ENCODE results near the gene TMC3.
A peak's percentile ranks its signal among the peaks of the same experiment; 100 is the strongest.

The TMC3 gene

DNA sequence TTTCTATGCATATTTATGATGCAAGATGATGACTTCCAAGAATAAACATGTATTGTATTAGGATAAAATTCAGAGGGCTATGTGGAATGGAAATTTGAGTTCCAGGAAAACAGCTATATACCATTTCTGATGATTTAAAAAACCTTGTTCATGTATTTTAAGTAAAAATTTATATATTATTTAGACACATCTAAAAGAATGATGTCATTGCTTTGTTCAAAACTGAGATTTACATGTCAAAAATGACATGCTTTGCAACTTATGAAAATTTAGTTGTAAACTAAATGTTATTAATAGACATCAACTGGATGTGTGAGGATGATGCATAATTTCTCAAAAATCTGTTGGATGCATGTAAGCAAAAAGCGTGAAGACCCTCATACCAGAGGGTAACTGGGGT, 52.3 kb downstream of the TMC3 start:
- DNase-seq = no peak

DNA sequence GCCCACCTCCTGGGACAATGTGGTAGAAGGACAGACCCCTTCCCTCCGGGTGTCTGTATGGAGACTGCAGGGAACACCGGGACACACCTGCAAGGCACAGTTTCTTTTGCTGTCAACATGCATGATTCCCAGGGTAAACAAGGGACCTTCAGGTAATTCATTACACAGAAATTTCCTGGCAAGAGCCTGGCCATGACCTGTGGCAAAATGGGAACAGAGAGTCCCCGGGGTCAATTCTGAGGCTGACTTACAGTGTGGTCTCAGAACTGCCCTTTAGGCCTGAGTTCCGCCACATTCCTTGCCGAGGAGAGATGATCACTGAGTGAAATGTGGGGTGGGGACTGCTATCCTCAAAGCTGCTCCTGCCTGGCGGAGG, 56.4 kb downstream of the TMC3 start:
- no peak for DNase-seq

DNA sequence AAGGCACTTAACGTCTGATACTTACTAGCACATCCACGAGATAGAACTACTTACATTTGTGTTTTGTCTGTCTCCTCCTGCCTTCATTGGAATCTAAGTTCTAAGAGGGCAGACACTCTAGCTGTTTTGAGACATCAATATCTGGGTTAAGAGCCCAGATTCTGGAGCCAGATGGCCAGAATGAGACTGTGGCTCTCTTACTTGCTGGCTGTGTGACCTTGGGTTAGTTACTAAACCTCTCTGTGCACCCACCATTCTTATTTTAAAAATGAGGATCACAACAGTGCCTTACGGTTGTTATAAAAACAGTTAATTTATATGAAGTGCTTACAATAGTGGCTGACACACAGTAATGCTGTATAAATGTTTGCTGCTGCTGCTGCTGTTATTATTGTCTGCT, 57.7 kb downstream of the TMC3 start:
- DNase-seq = no peak

DNA sequence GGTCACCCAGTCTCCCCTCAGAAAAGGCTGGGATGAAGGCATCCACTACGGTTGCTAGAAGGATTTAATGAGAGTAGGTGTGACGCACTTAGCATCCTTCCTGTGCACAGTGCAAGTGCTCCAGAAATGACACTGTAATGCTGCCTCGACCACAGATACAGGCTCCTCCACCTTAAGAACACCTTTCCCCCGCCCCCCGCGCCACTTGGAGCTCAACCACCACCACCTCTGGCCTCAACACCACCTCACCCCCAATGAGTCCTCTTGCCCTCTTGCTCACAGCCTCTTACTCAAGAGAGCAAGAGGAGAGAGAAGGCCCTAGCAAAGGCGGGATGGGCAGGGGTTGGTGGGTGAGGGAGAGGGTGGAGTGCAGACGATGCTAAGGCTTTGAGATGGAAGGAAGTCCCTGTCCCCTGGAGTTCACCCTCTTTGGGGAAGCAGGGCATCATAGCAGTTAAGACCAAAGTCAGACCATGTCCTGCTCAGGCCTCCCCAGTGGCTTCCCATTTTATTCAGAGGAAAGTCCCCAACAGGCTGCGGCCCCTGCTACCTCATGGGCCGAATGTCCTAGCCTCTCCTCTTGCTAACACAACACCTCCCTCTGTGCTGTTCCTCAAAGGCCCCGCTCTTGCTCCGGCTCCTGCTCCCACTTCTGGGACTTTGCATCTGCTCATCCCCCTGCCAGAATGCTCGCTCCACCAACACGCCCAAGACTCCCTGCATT, 58.4 kb downstream of the TMC3 start:
- DNase-seq = no peak

DNA sequence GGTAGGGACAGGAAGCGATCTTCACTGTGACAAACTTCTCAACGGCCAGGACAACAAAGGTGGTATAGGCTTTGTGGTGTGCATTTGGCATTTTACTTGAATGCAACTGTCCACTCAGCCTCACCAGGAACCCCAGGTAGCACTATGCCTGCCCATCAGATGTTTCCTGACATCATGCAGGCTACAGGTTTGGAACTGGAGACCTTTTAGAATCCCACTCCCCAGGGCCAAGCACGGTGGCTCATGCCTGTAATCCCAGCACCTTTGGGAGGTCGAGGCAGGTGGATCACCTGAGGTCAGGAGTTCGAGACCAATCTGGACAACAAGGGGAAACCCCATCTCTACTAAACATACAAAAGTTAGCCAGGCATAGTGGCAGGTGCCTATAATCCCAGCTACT, 59.6 kb downstream of the TMC3 start:
- DNase-seq = no peak

DNA sequence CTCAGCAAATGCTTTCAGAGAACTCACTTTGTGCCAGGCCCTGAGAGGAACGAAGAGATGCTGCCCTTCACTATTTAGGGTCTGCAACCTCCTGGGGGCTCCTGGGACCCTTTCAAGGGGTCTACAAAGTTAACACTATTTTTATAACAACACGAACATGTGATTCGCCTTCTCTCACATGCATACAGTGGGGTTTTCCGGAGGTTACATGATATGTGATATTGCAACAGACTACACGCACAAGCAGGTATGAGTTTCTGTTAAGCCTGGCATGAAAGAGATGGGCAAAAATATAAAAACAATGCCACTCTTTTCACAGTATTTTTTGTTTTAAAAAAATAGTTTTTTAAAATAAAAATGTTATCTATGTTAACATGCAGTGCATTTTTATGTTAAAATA, 60.3 kb downstream of the TMC3 start:
- DNase-seq = no peak

DNA sequence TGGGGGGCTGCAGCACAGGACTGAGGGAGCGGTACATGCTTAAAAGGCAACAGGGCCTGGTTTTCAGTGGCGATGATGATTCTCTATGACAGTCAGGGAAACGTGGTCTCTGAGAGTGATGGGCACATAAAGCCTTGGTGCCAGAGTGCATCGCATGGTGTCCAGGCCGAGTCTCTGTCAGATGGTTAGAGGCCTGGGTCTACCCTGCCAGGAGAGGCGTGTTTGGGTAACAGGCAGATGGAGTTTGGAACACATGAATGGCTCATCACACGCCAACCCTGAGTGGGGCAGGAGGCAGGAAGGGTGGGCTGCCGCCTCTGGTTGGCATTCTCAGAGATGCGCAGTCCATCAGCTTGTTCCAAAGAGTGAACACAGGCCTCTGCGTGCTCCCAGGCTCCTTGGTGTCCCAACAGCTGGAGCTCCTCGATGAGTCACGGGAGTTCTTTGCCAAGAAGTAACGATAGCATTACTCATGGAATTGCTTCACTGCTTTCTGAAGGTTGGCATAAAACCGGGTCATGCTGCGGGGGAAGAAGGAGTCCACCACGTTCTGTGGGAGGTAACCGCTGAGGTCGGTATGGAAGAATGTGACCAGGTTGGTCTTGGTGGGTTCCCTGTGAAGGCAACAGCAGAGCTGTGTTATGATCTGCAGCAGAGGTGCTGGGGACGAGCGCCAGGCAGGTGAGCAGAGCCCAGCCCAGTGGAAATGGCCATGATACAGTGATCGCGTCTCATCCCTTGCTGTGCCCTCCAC, 61.0 kb downstream of the TMC3 start:
- DNase-seq = no peak

DNA sequence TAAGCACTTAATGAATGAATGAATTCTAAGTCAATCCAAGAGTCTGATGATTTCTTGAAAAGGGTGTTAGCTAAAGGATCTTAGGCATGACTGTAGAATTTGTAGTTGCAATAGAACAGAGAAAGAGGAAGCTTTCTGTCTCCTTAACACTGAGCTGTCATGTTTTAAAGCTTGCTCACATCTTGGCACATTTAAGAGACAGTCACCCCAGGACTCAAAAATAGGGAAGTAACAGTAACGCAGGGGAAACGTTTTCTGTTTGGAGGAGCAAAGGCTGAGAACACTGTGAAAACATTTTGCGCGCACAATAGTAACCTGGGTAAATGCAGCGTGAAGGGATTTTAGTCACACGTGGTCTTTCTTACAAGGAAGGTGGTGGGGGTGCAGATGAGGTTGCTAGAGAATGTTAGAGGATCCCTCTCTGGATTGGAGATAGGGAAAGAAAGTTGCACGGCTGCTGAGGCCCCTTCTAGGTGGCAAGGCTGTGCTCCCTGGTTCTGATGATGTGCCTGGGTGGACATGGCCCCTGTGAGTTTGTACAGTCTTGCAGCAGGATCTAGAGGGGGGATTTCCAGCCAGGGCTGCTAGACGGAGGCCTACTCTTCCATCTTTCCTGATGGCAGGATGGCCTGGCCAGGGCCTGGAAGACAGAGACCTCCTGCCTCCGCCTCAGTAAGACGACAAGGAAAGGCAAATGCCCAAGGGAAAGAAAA, 62.1 kb downstream of the TMC3 start:
- peak in 1 of 6 experiments; percentile 12 for DNase-seq

DNA sequence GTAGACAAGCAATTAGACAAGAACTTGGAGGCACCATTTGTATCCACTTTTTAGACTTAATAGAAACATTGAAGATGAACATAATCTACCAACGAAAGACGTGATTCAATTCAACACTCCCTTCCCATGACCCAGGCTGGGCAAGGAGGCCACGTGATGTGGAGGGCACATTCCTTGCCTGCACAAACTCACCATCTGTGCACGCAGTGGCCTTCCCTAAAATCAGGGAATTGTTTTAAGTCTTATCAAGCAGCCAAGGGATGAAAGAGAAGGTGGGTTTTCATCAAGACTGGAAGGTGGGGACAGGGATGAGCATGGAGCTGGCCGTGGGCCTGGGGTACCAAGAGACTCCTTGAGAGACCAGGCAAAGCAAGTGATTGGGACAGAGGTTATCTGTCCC, 63.5 kb downstream of the TMC3 start:
- DNase-seq = no peak

DNA sequence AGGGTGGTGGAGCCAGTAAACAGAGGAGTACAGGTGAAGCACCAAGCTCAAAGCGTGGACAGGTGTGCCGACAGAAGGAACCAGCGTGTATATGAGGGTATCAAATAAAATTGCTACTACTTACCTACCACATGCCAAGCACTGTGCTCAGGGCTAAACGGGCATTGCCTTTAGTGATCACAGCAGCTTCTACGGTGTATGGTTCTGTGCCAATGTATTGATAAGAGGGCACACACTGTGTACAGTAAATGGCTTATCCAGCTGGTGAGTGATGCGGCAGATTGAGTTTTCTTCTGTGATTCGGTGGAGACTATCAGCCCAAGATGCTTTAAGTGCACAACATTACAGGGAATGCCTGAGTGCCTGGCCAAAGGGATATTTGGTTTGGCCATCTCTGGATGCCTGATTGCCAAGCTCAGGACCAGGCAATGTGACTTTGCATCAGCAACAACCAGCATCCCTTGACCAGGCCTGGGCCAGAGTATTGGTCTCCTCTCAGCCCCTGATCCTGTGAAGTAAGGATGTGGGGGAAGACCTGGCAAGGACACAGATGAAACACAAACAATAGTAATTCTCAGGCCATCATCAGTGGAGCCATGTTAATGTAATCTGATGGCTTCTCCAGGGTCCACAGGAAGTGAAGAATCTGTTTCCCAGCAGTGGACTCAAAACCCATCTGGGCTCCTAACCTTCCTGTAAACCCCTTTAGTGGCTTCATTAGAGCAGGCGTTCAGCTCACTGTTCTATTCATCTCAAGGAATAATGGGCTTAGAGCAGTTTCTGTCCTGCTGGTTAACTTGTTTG, 64.2 kb downstream of the TMC3 start:
- no peak for DNase-seq

DNA sequence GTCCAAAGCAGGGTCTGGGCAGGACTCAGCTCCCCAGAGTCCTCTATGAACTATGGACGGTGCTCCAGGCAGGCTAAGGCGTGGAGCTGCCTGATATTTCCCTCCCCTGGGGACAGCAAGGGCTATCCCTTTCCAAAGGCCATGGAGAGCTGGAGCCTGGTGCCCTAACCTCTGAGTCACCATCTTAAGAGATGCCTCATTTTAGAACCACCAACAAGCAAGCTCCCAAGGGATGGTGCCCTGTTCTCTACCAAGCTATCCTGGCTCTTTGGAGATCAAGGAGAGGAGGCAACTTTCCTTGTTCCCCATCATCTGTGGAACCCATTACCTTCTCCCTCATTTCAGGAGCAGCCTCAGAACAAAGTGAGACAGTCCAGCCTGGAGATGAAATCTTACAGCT, 65.8 kb downstream of the TMC3 start:
- no peak for DNase-seq

DNA sequence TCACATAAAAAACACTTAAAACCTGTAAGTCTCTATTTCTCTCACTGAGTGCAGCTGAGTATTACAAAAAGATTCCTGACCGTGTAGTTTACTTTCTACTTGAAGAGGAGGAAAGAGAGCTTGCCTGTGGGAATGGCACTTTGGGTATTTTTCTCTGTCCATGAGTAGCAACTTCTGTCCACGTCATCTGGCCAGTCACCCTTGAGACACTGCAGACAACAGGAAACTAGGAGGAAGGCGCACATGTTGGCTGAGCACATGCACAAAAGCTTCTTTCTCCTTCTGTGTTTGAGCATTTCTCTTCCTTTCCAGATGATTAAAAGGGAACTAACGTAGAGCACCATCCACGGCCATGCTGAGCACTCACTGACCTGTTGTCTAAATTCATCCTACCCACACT, 69.8 kb downstream of the TMC3 start:
- DNase-seq = no peak

DNA sequence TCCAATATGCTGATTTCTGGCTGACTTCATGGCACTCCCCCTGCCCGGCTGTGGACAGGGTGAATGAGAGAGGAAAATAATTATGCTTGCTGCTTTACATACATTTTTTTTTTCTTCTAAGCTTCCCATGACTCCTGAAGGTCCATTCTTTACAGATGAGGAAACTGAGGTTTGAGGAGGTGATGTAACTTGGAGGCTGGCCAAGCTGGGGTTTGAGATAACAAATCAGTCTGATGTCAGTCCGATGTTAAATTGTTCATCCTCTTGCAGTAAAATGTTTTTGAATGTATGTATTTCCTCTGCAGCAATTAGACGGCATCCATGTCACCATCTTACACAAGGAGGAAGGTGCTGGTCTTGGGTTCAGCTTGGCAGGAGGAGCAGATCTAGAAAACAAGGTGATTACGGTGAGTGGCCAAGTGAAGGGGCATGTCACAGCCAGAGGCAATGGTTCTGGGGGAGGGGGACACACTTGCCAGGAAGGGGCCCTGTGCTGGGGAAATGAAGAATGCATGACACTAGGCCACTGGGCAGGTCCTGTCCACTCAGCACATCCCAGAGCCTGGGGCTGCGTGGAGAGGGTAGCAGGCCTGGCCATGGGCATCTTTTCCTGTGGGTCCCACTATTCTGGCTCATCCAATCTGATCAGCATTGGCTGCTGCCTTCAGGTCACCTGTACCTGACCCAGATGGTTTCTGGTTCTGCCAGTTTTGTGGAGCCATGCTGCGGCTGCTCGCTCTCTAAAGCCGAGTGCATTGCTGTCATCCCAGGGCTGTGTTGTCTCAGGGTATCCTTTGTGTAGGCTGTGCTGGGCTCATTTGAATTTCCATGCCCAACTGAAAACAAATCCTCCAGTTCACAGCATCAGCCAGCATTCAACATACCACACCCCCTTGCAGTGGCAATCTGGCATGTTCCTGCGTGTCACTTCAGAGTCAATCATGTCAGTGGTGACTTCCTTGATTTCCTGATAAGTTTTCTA, 70.5 kb downstream of the TMC3 start:
- peak; percentile 36 to 66 (median 51) for DNase-seq

DNA sequence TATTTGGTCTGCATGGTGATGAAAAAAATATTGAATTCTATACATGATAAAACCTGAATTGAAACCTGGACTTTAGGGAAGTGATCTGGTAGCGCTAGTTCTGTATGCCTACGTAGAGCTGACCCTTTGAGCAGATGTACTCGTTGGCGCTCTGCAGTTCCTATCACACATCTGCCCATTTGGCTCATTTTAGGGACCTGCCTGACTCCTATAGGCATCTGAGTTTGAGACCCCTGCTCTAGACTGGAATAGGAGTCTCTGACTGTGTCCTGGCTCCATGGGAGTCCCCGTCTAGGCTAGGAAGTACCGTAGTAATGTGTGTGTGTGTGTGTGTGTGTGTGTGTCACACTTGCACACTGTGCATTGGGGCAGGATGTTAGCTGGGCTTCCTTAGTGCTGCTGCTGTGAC, 71.3 kb downstream of the TMC3 start:
- DNase-seq = peak in 3 of 6 experiments; percentile 13 to 42 (median 35)

DNA sequence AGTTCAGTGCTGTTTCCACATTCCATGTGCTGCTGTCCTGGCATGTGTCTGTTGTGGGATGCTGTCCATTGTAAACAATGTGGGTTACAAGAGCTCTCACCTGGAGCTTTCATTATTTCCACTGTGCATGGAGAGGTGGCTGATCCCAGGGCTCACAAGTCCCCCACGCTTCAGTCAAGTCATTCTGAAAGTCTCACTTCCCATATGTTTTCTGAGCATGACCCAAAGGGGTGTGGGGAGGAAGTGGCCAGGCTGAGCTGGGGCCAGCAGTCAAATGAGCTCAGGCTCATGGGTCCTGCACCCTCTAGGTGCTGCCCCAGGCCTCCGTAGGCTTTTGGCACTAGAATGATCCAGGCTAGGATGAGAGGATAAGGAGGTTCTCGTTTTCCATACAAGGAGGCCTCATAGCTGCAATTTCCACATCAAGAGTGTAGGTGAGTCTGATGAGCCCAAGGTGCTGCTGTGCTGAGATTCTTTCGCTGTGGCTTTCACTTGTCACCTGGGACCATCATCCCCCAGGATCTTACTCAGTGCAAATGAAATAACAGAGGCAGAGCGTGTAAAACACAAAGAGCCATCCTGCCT, 72.1 kb downstream of the TMC3 start:
- DNase-seq = peak in 1 of 6 experiments; percentile 6

DNA sequence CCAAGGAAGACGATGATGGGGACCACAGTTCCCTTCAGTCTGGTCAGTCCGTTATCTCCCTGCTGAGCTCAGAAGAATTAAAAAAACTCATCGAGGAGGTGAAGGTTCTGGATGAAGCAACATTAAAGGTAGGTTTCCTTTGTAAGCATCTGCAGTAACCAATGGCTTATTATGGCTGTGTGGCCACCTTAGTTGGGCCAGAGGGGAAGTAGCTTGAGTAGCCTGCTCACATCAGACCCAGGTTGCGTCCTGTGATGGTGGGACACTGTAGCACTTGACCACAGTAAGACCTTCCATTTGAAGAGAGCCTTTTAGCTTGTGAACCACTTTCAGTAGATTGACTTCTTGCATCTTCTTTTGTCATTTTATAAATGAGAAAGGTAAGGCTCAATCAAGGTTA, 72.6 kb downstream of the TMC3 start:
- no peak for DNase-seq

DNA sequence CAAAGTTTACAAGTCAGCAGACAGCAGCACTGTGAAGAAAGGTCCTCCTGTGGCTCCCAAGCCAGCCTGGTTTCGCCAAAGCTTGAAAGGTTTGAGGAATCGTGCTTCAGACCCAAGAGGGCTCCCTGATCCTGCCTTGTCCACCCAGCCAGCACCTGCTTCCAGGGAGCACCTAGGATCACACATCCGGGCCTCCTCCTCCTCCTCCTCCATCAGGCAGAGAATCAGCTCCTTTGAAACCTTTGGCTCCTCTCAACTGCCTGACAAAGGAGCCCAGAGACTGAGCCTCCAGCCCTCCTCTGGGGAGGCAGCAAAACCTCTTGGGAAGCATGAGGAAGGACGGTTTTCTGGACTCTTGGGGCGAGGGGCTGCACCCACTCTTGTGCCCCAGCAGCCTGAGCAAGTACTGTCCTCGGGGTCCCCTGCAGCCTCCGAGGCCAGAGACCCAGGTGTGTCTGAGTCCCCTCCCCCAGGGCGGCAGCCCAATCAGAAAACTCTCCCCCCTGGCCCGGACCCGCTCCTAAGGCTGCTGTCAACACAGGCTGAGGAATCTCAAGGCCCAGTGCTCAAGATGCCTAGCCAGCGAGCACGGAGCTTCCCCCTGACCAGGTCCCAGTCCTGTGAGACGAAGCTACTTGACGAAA, 74.3 kb downstream of the TMC3 start:
- no peak for DNase-seq

DNA sequence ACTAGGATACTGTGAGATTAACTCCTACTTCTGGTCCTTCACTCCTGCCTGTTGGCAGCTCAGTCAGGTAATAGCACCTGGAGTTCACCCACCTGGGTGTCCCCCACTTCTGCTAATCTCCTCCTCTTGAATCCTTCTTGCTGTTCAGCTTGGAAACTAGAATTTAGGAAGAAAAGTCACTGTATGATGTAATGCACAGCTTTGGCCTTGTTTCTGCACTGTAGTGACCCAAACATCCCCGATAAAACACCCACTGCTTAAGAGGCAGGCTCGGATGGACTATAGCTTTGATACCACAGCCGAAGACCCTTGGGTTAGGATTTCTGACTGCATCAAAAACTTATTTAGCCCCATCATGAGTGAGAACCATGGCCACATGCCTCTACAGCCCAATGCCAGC, 74.9 kb downstream of the TMC3 start:
- no peak for DNase-seq

DNA sequence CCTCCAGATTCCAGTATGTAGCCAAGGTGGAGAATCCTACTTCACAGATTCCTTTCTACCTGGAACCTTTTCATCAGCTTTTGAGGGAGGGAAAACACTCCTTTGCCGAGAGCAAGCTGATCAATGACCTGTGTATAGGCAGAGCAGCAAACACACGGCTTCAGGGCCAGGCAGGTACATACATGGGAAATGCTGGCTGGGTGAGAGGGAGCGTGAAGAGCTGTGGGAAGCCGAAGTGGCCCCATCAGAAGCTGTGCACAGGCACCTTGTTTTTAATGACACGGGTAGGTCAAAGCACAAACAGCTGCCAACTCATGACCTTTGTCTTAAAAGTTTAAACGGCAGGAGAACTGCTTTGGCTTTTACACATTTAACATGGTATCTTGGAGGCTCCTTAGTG, 75.4 kb downstream of the TMC3 start:
- peak in 1 of 6 experiments; percentile 9 for DNase-seq

DNA sequence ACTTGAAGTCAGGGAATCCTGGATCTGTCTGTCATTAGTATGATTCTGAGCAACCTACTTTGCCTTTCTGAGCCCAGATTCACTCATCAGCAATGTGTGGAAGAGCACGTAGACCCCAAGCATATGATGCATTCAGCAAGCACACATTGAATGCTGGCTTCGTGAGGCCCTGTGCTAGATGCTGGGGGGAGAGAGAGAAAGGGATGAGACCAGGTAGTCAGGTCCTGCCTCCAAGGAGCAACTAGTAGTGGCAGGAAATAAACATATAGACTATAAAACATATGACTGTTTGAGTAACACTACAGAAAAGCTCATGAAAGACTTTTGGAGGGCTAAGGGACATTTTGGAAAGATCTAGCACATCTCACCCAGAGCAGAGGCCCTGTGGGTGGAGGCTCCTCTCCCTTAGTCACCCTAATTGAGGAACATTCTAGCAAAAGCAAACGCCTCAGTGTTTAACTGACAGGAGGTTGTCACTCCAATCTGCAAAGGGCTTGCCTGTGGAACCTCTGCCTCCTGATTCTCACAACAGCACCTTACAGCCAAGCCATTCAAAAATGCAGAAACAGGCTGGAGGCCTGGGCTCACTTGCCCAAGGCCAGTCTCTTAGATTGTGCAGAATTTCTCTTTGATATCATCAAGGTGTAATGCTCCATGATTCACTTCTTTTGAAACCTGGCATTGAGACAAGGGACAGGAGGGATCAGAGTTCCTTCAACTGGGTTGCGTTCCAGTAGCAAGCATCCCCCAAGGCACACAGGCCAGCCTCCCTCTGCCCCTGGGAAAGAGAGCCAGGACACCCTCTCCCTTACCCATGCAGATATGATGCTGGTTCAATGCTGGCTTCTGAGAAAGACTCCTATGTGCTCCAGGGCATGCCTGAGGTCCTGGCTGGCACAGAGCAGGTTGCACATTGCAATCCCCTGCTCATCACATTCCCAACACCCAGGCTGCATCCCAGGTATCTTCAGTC, 76.1 kb downstream of the TMC3 start:
- peak in 3 of 6 experiments; percentile 23 to 34 (median 32) for DNase-seq

Data from stimulated activated naive CD4-positive, alpha-beta T cell (primary cell).